Endodermal cell (in vitro differentiated cells): ENCODE results near the gene INPP5E. TPM values are rescaled to one million over a fixed set of nuclear protein-coding genes. Genes with fewer than 3 reads are reported as not detected.

Source experiments
- DNase-seq: peaks from one replicate; pipeline ENCODE4 v3.0.0-alpha.2; 2017
- H3K27ac ChIP-seq: 2 replicates; pipeline ENCODE4 v1.5.1; 2013; ENCODE audit warnings: mild to moderate bottlenecking, low read depth, low read length, moderate library complexity
- H3K27me3 ChIP-seq: 2 replicates; pipeline ENCODE4 v1.6.1; 2013; ENCODE audit warnings: mild to moderate bottlenecking, low read length, moderate library complexity; ENCODE audit not compliant: insufficient read depth, control insufficient read depth, poor library complexity, severe bottlenecking
- H3K36me3 ChIP-seq: 2 replicates; pipeline ENCODE4 v1.7.0; 2013; ENCODE audit warnings: mild to moderate bottlenecking, low read length, moderate library complexity; ENCODE audit not compliant: control insufficient read depth, insufficient read depth
- H3K4me1 ChIP-seq: one replicate; pipeline ENCODE4 v1.7.0; 2013; ENCODE audit warnings: low read length; ENCODE audit not compliant: control insufficient read depth, insufficient read depth
- H3K4me3 ChIP-seq: 2 replicates; pipeline ENCODE4 v1.5.1; 2013; ENCODE audit warnings: mild to moderate bottlenecking, low read length, moderate library complexity
- H3K9ac ChIP-seq: 2 replicates; pipeline ENCODE4 v1.6.1; 2013; ENCODE audit warnings: mild to moderate bottlenecking, low read length, moderate library complexity; ENCODE audit not compliant: poor library complexity, severe bottlenecking; ENCODE audit errors: extremely low read depth
- H3K9me3 ChIP-seq: 2 replicates; pipeline ENCODE4 v1.6.1; 2013; ENCODE audit warnings: mild to moderate bottlenecking, low read length, moderate library complexity; ENCODE audit not compliant: control insufficient read depth
- H3K27ac Mint-ChIP-seq: 2 replicates; pipeline ENCODE4 v1.8.0; 2020; ENCODE audit warnings: mixed read lengths
- H3K27me3 Mint-ChIP-seq: 2 replicates; pipeline ENCODE4 v1.8.0; 2021; ENCODE audit warnings: mild to moderate bottlenecking, mixed read lengths; ENCODE audit not compliant: insufficient read depth
- H3K36me3 Mint-ChIP-seq: 2 replicates; pipeline ENCODE4 v1.8.0; 2020; ENCODE audit warnings: low read depth, mixed read lengths
- H3K4me1 Mint-ChIP-seq: 2 replicates; pipeline ENCODE4 v1.8.0; 2020; ENCODE audit warnings: mixed read lengths
- H3K4me3 Mint-ChIP-seq: 2 replicates; pipeline ENCODE4 v1.8.0; 2020; ENCODE audit warnings: mild to moderate bottlenecking, moderate library complexity, mixed read lengths
- H3K9me3 Mint-ChIP-seq: 2 replicates; pipeline ENCODE4 v1.8.0; 2020; ENCODE audit warnings: mild to moderate bottlenecking, mixed read lengths
- CTCF ChIP-seq: fragments of 200-600 bp; sonication (generic); conservative IDR thresholded peaks from 2 replicates; pipeline ENCODE4 v1.5.0; 2021; ENCODE audit warnings: antibody characterized with exemption, mild to moderate bottlenecking
- WGBS, 2 experiments: methylation state at CpG; one replicate each; pipeline versions ENCODE4 v1.1.5 to v1.1.7; 2013; ENCODE audit warnings: missing lambda C conversion rate in 2 of 2, mixed read lengths in 1 of 2; ENCODE audit not compliant: insufficient coverage in 1 of 2, insufficient read length in 1 of 2; 5-methylcytosine and 5-hydroxymethylcytosine counted together
- total RNA-seq, 2 donors: library from RNA; stranded (reverse); fragmentation: NEBNext Ultra II Directional in 1 of 2; extraction: Animal tissue kit (Norgen Biotek cat#: 25700) in 1 of 2; gene quantifications; 2 replicates in 1 of 2; 3 replicates in 1 of 2; pipeline ENCODE4 v1.2.1, GENCODE V29; 2021

The INPP5E gene
- total RNA-seq, 2 donors from 2014 or later: 30.8 to 34.7 TPM

GRCh38 chr9:136394312-136395019 is 45.2 kb downstream of the INPP5E start:
- no peak for TF ChIP-seq CTCF
- Mint-ChIP-seq H3K36me3 (peaks cover 52% of the 10 kb centered on the region), H3K27me3 (no peaks in the 10 kb centered on the region), H3K4me1 (peaks cover 7% of the 10 kb centered on the region), H3K27ac (no peak overlapping the region), H3K4me3 (no peak overlapping the region), H3K9me3 (no peaks in the 10 kb centered on the region)
- H3K4me3 ChIP-seq: no peak overlapping the region
- H3K36me3 ChIP-seq: peaks cover 85% of the 10 kb centered on the region
- H3K9ac ChIP-seq: no peak overlapping the region
- 95 to 98% methylated on average over 13 to 21 of the region's 21 CpGs for WGBS, 2 experiments
- peaks cover 6% of the 10 kb centered on the region for H3K4me1 ChIP-seq
- H3K27me3 ChIP-seq: no peaks in the 10 kb centered on the region
- DNase-seq: no peak
- no peaks in the 10 kb centered on the region for H3K9me3 ChIP-seq
- no peak overlapping the region for H3K27ac ChIP-seq

GRCh38 chr9:136393531-136393930 is 46.1 kb downstream of the INPP5E start:
- no peak for TF ChIP-seq CTCF
- peaks cover 3% of the 10 kb centered on the region for H3K4me1 ChIP-seq
- 95 to 98% methylated on average over 9 to 17 of the region's 17 CpGs for WGBS, 2 experiments
- H3K9ac ChIP-seq: no peak overlapping the region
- H3K9me3 ChIP-seq: no peaks in the 10 kb centered on the region
- Mint-ChIP-seq H3K27ac (no peak overlapping the region), H3K9me3 (no peaks in the 10 kb centered on the region), H3K4me1 (no peaks in the 10 kb centered on the region), H3K4me3 (no peak overlapping the region), H3K27me3 (no peaks in the 10 kb centered on the region), H3K36me3 (peaks cover 57% of the 10 kb centered on the region)
- no peak overlapping the region for H3K4me3 ChIP-seq
- peaks cover 89% of the 10 kb centered on the region for H3K36me3 ChIP-seq
- no peak for DNase-seq
- H3K27me3 ChIP-seq: no peaks in the 10 kb centered on the region
- no peak overlapping the region for H3K27ac ChIP-seq

GRCh38 chr9:136392538-136393449 is 46.9 kb downstream of the INPP5E start:
- no peak overlapping the region for H3K4me3 Mint-ChIP-seq
- H3K4me1 Mint-ChIP-seq: no peaks in the 10 kb centered on the region
- no peak overlapping the region for H3K27ac Mint-ChIP-seq
- no peak for DNase-seq
- H3K27ac ChIP-seq: no peak overlapping the region
- no peak for TF ChIP-seq CTCF
- peaks cover 61% of the 10 kb centered on the region for H3K36me3 Mint-ChIP-seq
- no peak overlapping the region for H3K4me3 ChIP-seq
- H3K36me3 ChIP-seq: peaks cover 88% of the 10 kb centered on the region
- H3K27me3 Mint-ChIP-seq: no peaks in the 10 kb centered on the region
- H3K27me3 ChIP-seq: no peaks in the 10 kb centered on the region
- H3K9me3 Mint-ChIP-seq: no peaks in the 10 kb centered on the region
- H3K9me3 ChIP-seq: no peaks in the 10 kb centered on the region
- no peaks in the 10 kb centered on the region for H3K4me1 ChIP-seq
- WGBS, 2 experiments: 90 to 98% methylated on average over 11 to 21 of the region's 21 CpGs
- H3K9ac ChIP-seq: no peak overlapping the region
